NT2/D1 (cell line): ENCODE data around the gene SND1.

Experiments
- DNase-seq: peaks from one replicate; pipeline ENCODE4 v3.0.0-alpha.2; 2011; ENCODE audit warnings: low read depth, low spot score
- H3K27me3 ChIP-seq: 2 replicates; pipeline ENCODE4 v1.6.0; 2011; ENCODE audit warnings: mild to moderate bottlenecking; ENCODE audit not compliant: insufficient read length, insufficient read depth
- H3K36me3 ChIP-seq: 2 replicates; pipeline ENCODE4 v1.6.1; 2011; ENCODE audit warnings: mild to moderate bottlenecking, low read length, mixed read lengths; ENCODE audit not compliant: insufficient read depth, insufficient read length
- H3K4me1 ChIP-seq: 2 replicates; pipeline ENCODE4 v1.5.1; 2011; ENCODE audit not compliant: insufficient read depth, insufficient read length
- H3K4me3 ChIP-seq: 2 replicates; pipeline ENCODE4 v1.5.1; 2011; ENCODE audit warnings: low read depth; ENCODE audit not compliant: insufficient read length
- H3K9ac ChIP-seq: 2 replicates; pipeline ENCODE4 v1.6.0; 2011; ENCODE audit warnings: low read depth; ENCODE audit not compliant: insufficient read length
- H3K9me3 ChIP-seq: 2 replicates; pipeline ENCODE4 v1.5.1; 2011; ENCODE audit warnings: mild to moderate bottlenecking, low read length; ENCODE audit not compliant: insufficient read depth
- SUZ12 ChIP-seq: IDR thresholded peaks from 2 replicates; pipeline ENCODE4 v1.6.1; 2011; ENCODE audit not compliant: insufficient read length, insufficient read depth; ENCODE audit errors: extremely low read depth
- YY1 ChIP-seq: IDR thresholded peaks from 2 replicates; pipeline ENCODE4 v1.6.1; 2011; ENCODE audit not compliant: insufficient read length, insufficient read depth
- ZNF274 ChIP-seq: IDR thresholded peaks from 2 replicates; pipeline ENCODE4 v1.6.1; 2011; ENCODE audit warnings: mild to moderate bottlenecking, low read depth, low read length

SND1 gene

GRCh38 chr7:127905021-127905420 is 253.0 kb downstream of the SND1 start:
- DNase-seq: no peak
- peaks cover 4% of the 10 kb centered on the region for H3K4me1 ChIP-seq

GRCh38 chr7:127905491-127906330 is 253.7 kb downstream of the SND1 start:
- Histone ChIP-seq H3K4me3 (no peak overlapping the region), H3K9ac (no peak overlapping the region), H3K36me3 (peaks cover 6% of the 10 kb centered on the region), H3K9me3 (no peaks in the 10 kb centered on the region), H3K4me1 (peaks cover 4% of the 10 kb centered on the region), H3K27me3 (no peaks in the 10 kb centered on the region)
- no peak for DNase-seq
- TF ChIP-seq SUZ12: no peak
- TF ChIP-seq YY1: no peak

More at GRCh38 chr7:127905021-127905420, 253.0 kb downstream of the SND1 start:
- Histone ChIP-seq H3K4me3 (no peak overlapping the region), H3K36me3 (peaks cover 5% of the 10 kb centered on the region), H3K27me3 (no peaks in the 10 kb centered on the region), H3K9me3 (no peaks in the 10 kb centered on the region), H3K9ac (no peak overlapping the region)
- no peak for TF ChIP-seq ZNF274
- no peak for TF ChIP-seq YY1
- no peak for TF ChIP-seq SUZ12

- no peak overlapping the region for H3K4me3 ChIP-seq
- no peaks in the 10 kb centered on the region for H3K4me1 ChIP-seq
- peaks cover 9% of the 10 kb centered on the region for H3K36me3 ChIP-seq
- no peak for DNase-seq
- TF ChIP-seq YY1 (no peak), ZNF274 (no peak), SUZ12 (no peak)
- H3K9me3 ChIP-seq: no peaks in the 10 kb centered on the region
- H3K27me3 ChIP-seq: no peaks in the 10 kb centered on the region
- no peak overlapping the region for H3K9ac ChIP-seq
These were observed 255.4 kb downstream of the SND1 start for GRCh38 chr7:127907110-127908040.

GRCh38 chr7:127908430-127909258 is 256.6 kb downstream of the SND1 start:
- TF ChIP-seq YY1 (no peak), SUZ12 (no peak), ZNF274 (no peak)
- Histone ChIP-seq H3K36me3 (peaks cover 9% of the 10 kb centered on the region), H3K9me3 (no peaks in the 10 kb centered on the region), H3K9ac (no peak overlapping the region), H3K27me3 (no peaks in the 10 kb centered on the region), H3K4me3 (no peak overlapping the region), H3K4me1 (no peaks in the 10 kb centered on the region)
- no peak for DNase-seq

GRCh38 chr7:127909424-127910152 is 257.6 kb downstream of the SND1 start:
- no peaks in the 10 kb centered on the region for H3K27me3 ChIP-seq
- no peak for DNase-seq
- H3K4me1 ChIP-seq: no peaks in the 10 kb centered on the region
- TF ChIP-seq SUZ12: no peak
- no peak for TF ChIP-seq YY1
- TF ChIP-seq ZNF274: no peak
- H3K4me3 ChIP-seq: no peak overlapping the region
- no peaks in the 10 kb centered on the region for H3K9me3 ChIP-seq
- no peak overlapping the region for H3K9ac ChIP-seq
- H3K36me3 ChIP-seq: peaks cover 9% of the 10 kb centered on the region

GRCh38 chr7:127910670-127911069 is 258.7 kb downstream of the SND1 start:
- Histone ChIP-seq H3K4me3 (no peak overlapping the region), H3K4me1 (no peaks in the 10 kb centered on the region), H3K9me3 (no peaks in the 10 kb centered on the region), H3K36me3 (peaks cover 9% of the 10 kb centered on the region), H3K27me3 (no peaks in the 10 kb centered on the region), H3K9ac (no peak overlapping the region)
- DNase-seq: no peak
- no peak for TF ChIP-seq ZNF274
- TF ChIP-seq SUZ12: no peak
- no peak for TF ChIP-seq YY1
